ENCODE data around the gene CHRM2. TPM values are rescaled to one million over a fixed set of nuclear protein-coding genes. Genes with fewer than 3 reads are reported as not detected.

CHRM2 gene
- total and polyA plus RNA-seq, 2 of the 4 experiments (the other 2 are of a cell fraction), result 79.3 to 184 TPM

GRCh38 chr7:136923111-136923667 lies 54.7 kb downstream of the CHRM2 start:
- CTCF ChIA-PET, result interaction anchor here (0.7 kb wide), 2 partner anchors 33 to 1115 kb away, joined by 3 to 4 read pairs; no protein-coding TSS in a partner anchor
- no peak overlapping the region for H4K8ac ChIP-seq (ENCODE audit: low read depth in 2 of 2, low read length in 2 of 2)
- peaks cover 38 to 72% of the 10 kb centered on the region in 2 experiments for H3K79me1 ChIP-seq (ENCODE audit: low read depth in 1 of 2, low read length in 2 of 2)
- H2BK15ac ChIP-seq (ENCODE audit: low read depth, low read length), result no peak overlapping the region
- no CpG with 5 or more reads among the region's 3 CpGs for WGBS, 2 experiments (ENCODE audit: extremely low coverage in 2 of 2, insufficient read length in 1 of 2)
- in situ Hi-C loops (cut with MboI; ENCODE audit: low sequenced_read_pairs) (no loop called here), intact Hi-C loops (cut with micrococcal nuclease) (no loop called here), dilution Hi-C loops (cut with HindIII; ENCODE audit: low sequenced_read_pairs, unreplicated experiment) (no loop called here)
- H3K9me1 ChIP-seq (ENCODE audit: insufficient read depth, low read length), result peaks cover 32% of the 10 kb centered on the region
- peaks cover 28% of the 10 kb centered on the region for H3K4me1 ChIP-seq (ENCODE audit: control insufficient read depth, insufficient read depth, low read length)
- H4K5ac ChIP-seq (ENCODE audit: low read depth, low read length), result no peak overlapping the region
- no TSS peak for BruUV-seq (replicated peaks)
- TF ChIP-seq RFX5 (IDR thresholded peaks at IDR 0.05; ENCODE audit: low read depth, low read length), result peak; percentile 37; the same call in 1 of the 2 replicates
- no peak for TF ChIP-seq NFE2L2 (IDR thresholded peaks at IDR 0.05; ENCODE audit: low read depth, low read length)
- peak; percentile 77 for DNase-seq
- no peak overlapping the region for H3K4ac ChIP-seq (ENCODE audit: low read depth, low read length)
- ATAC-seq (ENCODE audit: low read depth), result peak; percentile 36; the same call in 1 of the 2 replicates
- no peak overlapping the region for H2AK5ac ChIP-seq (ENCODE audit: low read depth, low read length)
- peaks cover 3% of the 10 kb centered on the region; the same call in 1 of the 2 replicates for H4K20me1 ChIP-seq (ENCODE audit: insufficient read depth, low read length)
- H2AFZ ChIP-seq (replicated peaks; ENCODE audit: low read length, poor library complexity), result no peak overlapping the region
- peaks cover 27% of the 10 kb centered on the region for H3K36me3 ChIP-seq (ENCODE audit: control insufficient read depth, insufficient read depth, low read length)
- POLR2A ChIA-PET (ENCODE audit: unreplicated experiment), result interaction anchor here (0.6 kb wide), 2 partner anchors 20 to 246 kb away, joined by 3 to 4 read pairs; no protein-coding TSS in a partner anchor
- H3K56ac ChIP-seq (ENCODE audit: extremely low read depth, insufficient read depth, low read length), result no peak overlapping the region
- H3K27me3 ChIP-seq (ENCODE audit: control insufficient read depth, insufficient read depth, low read length), result no peaks in the 10 kb centered on the region
- H3K18ac ChIP-seq (ENCODE audit: low read depth, low read length), result no peak overlapping the region
- no peak overlapping the region for H4K91ac ChIP-seq (ENCODE audit: insufficient read depth, low read depth, low read length)
- H2AK9ac ChIP-seq (replicated peaks; ENCODE audit: low read depth, low read length, poor library complexity), result no peak overlapping the region
- H3K23ac ChIP-seq (ENCODE audit: low read depth, low read length), result no peak overlapping the region
- H3K4me3 ChIP-seq (ENCODE audit: insufficient read depth, low read depth, low read length), result no peak overlapping the region
- no peak overlapping the region for H3K27ac ChIP-seq (ENCODE audit: insufficient read depth, low read length)
- no peak overlapping the region for H2BK20ac ChIP-seq (ENCODE audit: low read depth, low read length)
- no peak overlapping the region for H3K4me2 ChIP-seq (ENCODE audit: low read depth, low read length)
- peak overlapping the region; percentile 66 for H2BK5ac ChIP-seq (ENCODE audit: low read depth, low read length, poor library complexity, severe bottlenecking)
- H3K9ac ChIP-seq (ENCODE audit: low read depth, low read length), result no peak overlapping the region
- H3K14ac ChIP-seq (replicated peaks; ENCODE audit: low read depth, low read length), result no peak overlapping the region
- no peak overlapping the region for H2BK120ac ChIP-seq (ENCODE audit: low read depth, low read length)
- no peaks in the 10 kb centered on the region for H3K9me3 ChIP-seq (ENCODE audit: control insufficient read depth, insufficient read depth, low read length)
